ENCODE measurements around the gene ATXN7L1. TPM values are rescaled to one million over a fixed set of nuclear protein-coding genes. Genes with fewer than 3 reads are reported as not detected.
A peak's percentile ranks its signal among the peaks of the same experiment; 100 is the strongest.

ATXN7L1 gene
- total RNA-seq, 1 donor from 2014 or later = 3.5 TPM

DNA sequence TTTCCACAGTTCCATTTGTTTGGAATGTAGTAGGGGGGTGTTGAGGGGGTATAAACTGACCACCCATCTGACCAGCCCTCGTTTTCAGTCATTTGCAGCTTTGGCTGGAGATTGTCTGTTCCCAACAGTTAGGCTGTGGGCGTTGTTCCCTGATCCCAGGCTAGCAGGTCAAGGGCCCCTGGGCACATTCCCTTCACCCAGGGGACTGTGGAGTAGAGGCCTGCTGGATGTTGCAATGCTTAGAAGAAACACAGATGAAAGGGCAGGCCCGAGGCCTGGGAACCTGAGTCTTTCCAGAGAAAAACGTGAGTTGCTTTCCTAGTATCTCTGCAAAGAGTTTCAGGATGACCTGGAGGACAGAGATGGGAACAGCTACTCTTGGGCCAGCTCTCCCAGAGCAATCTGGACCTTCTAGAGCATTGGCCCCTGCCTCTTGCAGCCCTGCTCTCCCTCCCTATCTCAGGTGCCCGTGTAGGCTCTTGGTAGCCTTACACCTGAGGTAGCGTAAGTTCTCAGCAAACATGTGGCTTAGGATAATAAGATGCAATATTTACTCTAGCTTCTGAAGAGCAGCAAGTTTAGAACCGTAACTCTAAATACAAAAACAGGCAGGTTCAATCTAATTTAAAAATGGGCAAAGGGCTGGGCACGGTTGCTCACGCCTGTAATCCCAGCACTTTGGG lies 195.8 kb downstream of the ATXN7L1 start:
- no peak for DNase-seq (ENCODE audit: low read depth in 2 of 2)

DNA sequence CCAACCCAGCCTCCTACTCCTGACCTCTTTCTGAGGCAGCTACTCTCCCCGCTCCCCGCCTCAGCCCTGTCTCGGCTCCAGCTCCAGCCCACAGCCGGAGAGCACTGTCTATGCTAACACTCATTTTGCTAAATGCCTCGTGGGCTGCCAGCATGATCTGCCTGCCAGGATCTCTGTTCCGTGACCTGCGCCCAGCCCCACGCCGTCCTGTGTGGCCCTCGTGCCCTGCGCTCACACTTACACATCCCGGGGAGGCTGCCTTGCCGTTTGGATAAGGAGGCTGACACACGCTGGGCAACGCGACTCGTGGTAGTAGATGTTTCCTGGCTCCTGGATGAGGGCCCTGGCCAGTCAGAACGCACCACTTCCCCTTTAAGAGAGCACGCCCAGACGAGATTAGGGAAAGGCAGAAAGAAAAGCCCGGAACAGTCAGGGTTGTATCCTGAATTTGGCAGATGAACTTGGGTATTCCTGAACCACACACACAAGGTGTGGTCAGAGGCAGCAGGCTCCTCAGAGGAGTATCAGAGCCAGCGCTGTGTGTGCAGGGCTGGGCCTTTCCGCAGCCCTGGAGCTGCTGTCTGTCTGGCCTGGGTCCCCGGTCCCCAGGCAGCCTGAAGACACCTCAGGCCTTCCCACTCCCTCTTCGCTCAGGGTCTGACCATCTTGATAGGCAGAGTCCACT lies 197.4 kb downstream of the ATXN7L1 start:
- peak; percentile 28 to 77 for DNase-seq (ENCODE audit: low read depth in 2 of 2)

DNA sequence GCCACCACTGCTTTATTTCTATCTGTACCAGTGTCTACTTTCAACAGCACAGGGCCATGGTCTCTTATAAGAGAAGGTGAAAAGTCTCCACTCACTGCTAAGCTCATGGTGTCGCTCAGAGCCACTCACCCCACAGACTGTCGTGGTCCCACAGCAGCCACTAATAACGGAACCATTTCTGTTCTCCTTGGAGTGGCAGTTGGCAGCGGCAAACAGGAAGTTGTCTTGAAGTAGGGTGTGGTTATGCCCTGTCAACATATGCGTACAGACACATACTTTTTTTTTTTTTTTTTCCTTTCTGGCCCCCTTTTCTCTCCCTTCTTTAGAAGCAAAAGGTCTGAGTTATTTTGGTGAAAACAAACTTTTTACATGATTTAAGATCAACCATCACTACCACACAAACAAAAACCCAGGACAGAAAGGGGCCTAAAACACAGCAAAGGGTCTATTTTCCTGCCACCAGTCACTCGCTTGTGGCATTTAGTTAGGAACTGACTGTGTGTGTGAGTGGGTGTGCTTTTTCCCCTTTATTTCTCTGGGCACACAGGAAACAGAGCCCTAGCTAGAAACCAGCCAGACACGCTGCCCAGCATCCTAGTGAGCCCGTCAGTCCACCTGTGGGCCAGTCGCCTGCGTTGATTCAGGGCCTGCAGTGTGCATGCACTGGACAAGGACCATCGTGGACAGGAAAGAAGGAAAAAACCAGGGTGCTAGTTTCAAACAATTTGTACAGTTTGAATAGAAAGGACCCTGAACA lies 198.4 kb downstream of the ATXN7L1 start:
- peak in 1 of 2 donors; percentile 16 for DNase-seq (ENCODE audit: low read depth in 2 of 2)

DNA sequence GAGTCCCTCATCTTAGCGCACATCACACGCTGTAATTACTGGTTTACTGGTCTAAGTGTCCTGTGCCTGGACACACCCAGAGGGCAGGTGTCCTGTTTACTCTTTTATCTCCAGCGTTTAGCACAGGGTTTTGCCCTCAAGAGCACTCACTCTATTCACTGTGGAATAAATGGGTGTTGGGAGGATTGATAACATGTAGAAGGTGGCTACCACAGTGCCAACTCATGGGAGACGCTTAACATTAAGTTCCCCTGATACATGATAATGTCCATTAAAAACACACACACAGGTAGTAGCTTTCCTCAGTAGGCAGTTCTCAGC lies 199.0 kb downstream of the ATXN7L1 start:
- no peak for DNase-seq (ENCODE audit: low read depth in 2 of 2)

DNA sequence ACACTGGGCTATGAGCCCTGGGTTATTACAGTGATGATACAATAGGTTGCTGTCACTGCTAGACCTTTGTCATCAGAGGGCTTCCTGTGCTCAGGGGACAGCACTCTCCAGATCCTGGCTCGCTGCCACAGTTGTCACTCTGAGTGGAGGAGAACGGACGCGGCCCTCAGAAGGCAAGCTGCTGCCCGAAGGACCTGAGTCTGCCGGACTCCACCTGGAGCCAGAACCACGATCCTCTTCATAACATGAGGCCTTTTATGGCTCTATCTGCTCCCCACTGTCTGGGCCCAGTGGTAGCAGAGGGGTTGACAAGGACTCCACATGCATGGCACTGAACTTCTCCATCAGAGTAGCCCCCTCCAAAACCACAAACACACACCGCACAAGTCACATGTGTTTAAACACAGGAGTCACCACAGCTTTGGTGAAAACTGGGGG lies 200.4 kb downstream of the ATXN7L1 start:
- DNase-seq (ENCODE audit: low read depth in 2 of 2) = no peak

DNA sequence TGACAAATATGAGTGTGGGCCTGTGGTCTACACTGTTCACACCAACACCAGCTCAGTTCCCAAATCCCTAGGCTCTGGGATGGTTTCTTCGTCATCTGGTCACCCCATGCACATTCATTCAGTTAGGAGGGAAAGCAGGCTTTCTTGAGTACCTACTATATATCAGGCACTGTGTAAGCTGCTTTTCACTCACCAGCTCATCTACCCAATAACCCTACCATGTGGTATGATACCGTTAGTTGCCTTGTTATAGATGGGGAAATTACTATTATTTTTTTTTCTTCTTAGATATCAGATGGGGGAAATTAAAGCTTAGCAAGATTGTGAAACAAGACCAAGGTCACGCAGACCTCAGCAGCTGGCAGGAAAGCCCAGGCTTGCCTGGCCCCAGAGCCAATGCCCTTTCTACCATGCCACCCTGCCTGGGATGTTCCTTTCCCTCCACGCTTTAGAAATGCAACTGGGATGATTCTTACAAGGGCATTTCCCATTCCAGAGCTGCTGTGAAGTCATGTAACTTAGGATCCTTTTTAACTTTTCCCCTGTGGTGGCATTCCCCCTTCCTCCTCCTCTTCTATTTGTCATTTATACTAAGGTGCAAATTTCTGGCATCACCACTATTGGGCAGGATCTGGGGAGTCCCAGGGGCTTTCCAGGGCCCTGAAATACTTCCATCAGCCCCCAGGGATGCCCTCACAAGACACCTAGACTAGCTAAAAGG lies 202.0 kb downstream of the ATXN7L1 start:
- DNase-seq (ENCODE audit: low read depth in 2 of 2) = no peak

DNA sequence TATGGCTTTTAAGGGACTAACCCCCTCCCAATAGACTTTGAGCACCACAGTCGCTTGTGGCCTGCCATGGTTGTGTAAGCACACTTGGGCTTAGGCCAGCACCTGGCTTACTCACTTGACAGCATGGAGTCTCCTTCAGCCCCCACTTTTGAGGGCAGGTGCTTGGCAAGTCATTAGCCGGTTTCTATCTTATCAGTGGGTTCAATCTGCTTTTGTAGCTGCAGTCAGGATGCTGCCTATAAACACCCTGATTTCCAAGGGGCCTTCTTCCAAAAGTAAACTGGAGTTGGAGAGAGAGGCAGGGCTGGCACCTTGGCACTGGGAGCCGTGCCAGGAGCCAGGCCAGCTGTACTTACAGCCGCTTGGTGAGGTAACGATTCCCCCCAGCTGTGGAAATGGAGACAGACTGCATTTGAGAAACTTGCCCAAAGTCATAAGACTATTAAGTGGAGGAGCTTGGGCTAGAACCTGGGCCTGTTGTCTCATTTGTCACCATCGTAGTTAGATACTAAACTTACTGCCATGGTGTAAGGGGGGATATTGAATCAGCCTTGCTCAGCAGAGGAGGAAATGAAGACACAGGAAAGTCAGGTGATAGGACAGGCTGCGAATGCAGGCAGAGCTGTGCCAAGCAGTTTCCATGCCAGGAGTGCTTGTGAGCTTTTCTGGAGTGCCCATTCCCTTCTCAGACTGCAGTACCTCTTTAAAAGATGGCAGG lies 202.9 kb downstream of the ATXN7L1 start:
- DNase-seq (ENCODE audit: low read depth in 2 of 2) = peak in 1 of 2 donors; percentile 28

DNA sequence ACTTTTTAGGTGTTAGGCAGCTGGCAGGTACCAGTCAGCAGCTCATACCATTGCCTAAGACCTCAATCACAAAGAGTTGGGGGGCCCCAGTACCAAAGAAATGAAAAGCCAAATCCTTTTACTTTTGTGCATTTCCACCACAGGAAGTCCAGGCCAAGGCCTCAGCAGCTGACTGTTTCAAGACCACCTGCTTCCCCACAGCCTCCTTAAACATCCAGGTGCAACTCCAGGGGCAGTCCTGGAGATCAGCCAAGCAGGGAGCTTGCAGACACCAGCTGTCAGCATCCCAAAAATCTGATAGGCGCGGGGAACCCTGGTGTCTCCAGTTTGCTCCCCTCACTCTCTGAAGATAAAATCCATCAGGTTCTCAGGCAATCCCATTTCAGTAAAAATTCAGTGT lies 203.6 kb downstream of the ATXN7L1 start:
- no peak for DNase-seq (ENCODE audit: low read depth in 2 of 2)

DNA sequence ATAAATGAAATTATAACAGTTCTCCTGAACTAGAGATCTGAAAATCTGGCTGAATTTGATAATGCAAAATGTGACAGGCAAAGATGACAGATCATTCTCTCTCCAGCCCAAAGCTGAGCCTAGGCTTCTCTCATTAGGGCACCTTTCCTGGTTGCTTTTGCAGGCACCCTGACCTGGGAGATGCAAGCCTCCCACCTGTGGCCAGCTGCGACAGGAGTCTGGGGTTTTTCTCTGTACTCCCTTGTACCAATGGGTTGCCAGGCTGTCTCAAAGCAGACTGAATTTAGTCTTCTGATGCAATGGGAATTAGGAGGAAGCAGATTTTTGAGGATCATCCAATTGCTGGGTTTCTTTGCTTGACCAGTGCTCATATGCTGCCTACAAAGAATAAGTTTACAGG lies 210.1 kb downstream of the ATXN7L1 start:
- DNase-seq (ENCODE audit: low read depth in 2 of 2) = no peak

DNA sequence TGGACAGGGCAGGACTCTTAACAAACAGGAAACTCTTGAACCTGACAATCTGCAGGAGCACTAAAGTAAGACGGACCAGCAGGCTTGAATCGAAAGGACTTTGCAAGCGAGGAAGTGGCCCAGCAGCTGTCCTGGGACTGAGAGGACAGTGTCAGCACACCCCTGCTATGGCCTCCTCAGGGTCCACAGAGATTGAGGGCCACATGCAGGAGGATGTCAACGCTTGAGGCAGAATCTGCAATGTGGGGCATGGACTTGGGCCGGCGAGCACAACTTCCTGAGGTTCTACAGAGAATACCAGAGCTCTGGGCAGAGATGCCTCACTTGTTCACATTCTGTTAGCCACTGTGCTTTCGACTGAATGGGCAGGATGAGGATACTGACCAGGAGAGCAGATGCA lies 210.7 kb downstream of the ATXN7L1 start:
- no peak for DNase-seq (ENCODE audit: low read depth in 2 of 2)

DNA sequence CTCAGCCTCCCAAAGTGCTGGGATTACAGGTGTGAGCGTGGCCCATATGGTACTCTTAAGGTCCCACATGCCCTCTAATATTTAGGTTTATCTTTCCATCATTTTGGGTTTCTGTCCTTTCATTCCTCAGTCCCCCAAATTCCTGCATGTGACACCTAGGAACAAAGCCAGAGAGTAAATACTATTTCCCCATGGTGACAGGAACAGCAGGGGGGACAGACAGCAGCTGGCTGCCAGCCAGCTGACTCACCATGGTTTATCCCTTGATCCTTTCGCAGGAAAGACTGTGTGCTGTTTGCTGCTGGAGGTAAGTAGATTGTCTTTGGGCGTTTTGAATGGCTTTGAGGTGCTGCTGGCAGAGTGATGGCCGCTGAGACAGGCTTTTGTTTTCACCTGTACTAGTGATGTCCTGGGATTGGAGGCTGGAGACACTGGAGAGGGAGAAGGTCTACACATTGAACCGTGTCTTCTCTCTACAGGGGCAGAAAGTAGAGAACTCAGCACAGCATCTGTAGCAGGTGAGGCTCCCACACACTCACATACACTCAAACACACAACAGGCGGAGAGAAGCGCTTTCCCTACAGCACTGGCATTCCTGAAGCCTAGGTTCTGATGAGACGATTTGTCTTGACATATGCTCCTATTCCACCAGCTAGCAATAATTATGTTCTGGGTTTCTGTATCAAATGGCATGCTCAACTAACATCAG lies 211.4 kb downstream of the ATXN7L1 start:
- DNase-seq (ENCODE audit: low read depth in 2 of 2) = peak; percentile 76 to 83

DNA sequence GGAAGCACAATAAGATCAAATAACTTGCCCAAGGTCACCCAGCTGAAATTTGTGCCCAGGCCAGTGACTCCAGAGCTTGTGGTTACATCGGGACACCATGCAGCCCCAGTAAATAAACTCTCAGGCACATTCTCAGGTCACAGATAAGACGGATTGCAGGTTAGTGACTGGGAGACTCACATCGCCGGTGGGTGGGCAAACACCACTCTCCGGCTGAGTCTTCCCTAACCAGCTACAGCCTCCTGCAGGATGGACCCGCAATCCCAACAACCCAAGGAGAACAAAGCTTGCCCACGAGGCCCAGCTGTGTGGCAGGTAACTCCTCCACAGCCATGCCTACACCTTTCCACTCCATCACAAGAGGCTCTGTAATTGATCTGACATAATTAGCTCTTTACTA lies 213.4 kb downstream of the ATXN7L1 start:
- DNase-seq (ENCODE audit: low read depth in 2 of 2) = no peak

DNA sequence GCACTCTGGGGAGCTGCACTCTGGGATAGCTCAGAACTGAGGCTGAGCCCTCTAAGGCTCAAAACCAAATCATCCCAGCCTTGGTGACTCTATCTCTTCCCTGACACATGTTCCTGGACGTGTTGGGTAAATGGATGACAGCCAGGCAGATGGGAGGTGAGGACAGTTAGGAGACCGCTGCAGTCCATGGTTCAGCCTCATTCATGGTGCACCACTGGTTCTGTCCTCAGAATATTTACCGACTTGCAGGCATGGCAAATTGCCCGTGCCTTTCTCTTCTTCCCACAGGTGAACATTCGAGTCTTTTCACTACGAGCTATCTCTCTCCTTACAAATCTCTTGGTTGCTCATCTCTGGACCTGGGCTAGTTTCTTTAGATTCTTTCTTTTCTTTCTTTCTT lies 214.8 kb downstream of the ATXN7L1 start:
- DNase-seq (ENCODE audit: low read depth in 2 of 2) = no peak

DNA sequence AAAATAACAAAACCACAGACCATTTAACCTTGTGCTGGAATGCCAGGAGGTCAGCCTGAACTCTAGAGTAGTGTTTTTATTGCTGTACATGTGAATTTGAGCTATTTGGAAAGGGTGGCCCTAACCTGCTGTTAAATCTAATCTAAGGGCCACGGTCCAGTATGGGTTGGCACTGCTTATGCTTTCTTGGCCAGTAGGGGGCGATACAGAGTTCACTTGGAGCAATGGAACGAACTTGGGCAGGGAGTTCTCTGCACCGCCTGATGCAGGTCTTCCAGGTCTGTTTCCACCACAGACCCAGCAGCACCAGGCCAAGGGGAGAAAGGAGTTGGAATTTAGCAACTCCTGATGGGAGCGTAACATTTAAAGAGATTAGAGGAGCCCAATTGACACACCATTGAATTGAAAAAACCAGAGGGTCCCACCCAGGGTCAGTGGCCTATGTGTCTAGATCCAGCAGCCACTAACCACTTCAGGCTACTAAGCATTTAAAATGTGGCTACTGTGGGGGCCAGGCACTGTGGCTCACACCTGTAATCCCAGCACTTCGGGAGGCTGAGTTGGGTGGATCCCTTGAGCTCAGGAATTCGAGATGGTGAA lies 219.4 kb downstream of the ATXN7L1 start:
- DNase-seq (ENCODE audit: low read depth in 2 of 2) = peak in 1 of 2 donors; percentile 39

DNA sequence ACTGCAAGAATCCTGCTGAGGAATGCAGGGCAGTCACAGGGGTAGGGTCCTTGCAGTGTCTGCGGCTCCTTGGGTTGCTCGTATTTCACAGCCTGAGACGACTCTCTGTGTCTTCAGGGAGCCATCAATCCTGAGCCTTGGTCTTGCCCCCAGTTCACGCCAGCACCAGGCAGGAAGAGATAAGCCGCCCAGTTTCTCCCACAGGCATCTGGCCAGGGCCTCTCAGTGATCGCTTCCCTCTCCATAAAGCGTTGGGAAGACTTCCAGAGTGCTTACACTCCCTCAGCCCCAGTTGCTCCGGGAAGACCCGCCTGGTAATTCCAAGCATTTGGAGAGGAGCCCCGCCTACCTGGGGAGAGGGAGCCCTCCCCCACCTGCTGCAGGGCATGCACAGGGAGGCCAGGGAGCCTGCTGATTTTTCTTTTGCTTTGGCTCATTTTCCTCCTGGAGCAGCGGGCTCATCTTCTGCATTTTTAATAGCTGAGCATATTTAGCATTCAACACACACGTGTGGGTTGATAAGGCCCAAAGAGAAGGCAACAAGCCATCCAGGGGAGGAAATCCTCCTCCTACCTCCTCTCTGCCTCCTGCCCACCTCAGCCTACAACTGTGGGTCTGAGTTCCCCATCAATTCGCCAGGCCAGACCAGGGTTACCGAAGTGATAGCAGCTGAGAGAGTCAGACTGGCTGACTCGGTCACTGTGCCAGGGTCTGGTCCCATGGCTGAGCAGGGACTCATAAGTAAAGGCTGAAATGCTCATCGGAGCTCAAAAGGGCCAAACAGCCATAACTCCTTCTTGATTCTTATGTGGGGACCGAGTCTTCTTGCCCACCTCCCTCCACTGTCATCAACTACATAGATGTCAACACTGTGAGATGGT lies 220.7 kb downstream of the ATXN7L1 start:
- peak in 1 of 2 donors; percentile 50 for DNase-seq (ENCODE audit: low read depth in 2 of 2)

DNA sequence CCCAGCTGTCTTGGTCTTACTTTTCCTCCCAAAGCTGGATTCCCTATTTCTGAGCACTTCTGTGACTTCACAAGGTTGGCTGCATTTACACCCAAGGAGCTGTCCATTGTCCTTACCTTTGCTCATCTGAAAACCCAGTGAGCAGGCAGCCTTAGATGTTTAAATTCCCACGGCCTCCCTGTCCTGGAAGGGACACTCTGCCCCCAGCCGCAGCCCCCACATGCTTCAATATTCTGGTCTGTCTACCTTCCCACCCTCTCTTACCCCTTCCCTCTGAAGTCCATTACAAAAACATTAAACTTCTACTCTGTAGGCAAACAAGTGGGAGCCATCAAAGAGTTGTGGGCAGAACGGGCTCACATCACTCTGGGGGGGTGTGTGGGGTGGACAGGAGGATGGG lies 221.3 kb downstream of the ATXN7L1 start:
- peak in 1 of 2 donors; percentile 40 for DNase-seq (ENCODE audit: low read depth in 2 of 2)

DNA sequence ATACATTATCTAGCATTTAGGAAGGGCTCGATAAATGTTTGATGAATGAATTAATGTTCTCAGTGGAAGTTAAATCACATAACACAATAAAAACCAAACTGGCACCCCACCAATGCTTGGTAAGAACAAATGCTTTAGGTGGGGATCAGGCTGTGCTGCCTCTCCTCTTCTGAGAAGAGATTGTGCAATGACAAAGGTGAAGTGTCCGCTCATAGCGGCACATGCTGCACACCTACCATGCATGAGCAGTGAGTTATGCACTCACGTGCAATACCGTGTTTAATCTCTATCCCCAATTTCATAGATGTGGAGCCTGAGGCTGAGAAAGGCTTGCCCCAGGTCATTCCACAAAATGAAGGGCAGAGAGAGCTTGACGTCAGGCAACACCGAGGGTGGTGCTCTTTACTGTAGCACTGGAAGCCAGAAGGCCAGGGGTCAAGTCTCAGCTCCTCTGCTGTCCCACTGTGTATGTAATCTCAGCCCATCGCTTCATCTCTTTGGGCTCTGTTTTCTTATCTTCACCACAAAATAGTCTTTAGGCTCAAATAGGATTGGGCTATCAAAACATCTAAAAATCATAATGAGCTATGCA lies 222.2 kb downstream of the ATXN7L1 start:
- DNase-seq (ENCODE audit: low read depth in 2 of 2) = no peak

DNA sequence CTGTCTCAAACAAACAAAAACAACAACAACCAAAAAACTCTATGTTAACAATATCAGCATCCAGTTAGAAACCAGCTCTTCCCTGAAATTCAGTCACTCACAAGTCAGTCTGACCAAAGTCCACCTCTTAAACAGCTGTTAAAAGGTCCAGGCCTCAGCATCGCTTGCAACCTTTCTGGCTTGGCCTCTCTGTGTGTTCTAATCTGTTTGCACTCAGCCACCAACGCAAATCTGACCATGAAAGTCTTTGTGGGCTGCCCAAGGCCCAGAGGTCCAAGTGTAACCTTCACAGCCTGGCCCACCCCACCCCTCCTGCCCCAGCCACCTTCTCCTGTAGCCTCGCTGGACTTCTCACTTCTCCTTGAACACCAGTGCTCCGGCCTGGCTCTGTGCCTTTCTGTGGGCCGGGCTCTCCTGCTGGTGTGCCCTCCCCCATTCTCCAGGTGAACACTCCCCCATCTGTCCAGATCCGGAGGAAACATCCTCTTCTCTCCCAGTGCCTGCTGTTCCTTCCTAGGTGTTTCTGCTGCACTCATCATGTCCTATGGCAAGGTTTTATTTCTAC lies 222.9 kb downstream of the ATXN7L1 start:
- no peak for DNase-seq (ENCODE audit: low read depth in 2 of 2)

Data from dermis microvascular lymphatic vessel endothelial cell (primary cell).